OCI-LY1 (cell line): ENCODE results near the gene EHF.

Experiments
- H2AFZ ChIP-seq: fragments of 200-600 bp; sonication (generic), shearing (Covaris generic); 2 replicates; pipeline ENCODE4 v1.6.0; 2014; ENCODE audit warnings: antibody characterized with exemption, mild to moderate bottlenecking, low read length
- H3F3A ChIP-seq: fragments of 200-600 bp; sonication (generic), shearing (Covaris generic); 2 replicates; pipeline ENCODE4 v1.6.0; 2014; ENCODE audit warnings: mild to moderate bottlenecking, antibody characterized with exemption, low read length, moderate library complexity; ENCODE audit not compliant: insufficient read depth
- H3K27ac ChIP-seq: fragments of 200-600 bp; sonication (generic); 2 replicates; pipeline ENCODE4 v1.5.1; 2014; ENCODE audit warnings: low read length, mixed run types, mild to moderate bottlenecking, low read depth; ENCODE audit not compliant: poor library complexity, severe bottlenecking
- H3K27me3 ChIP-seq: fragments of 200-600 bp; sonication (generic); 2 replicates; pipeline ENCODE4 v1.6.0; 2014; ENCODE audit warnings: antibody characterized with exemption, mild to moderate bottlenecking, low read length, moderate library complexity; ENCODE audit not compliant: insufficient read depth
- H3K36me3 ChIP-seq: fragments of 200-600 bp; sonication (generic); 2 replicates; pipeline ENCODE4 v1.6.1; 2014; ENCODE audit warnings: mild to moderate bottlenecking, antibody characterized with exemption, low read length, moderate library complexity, mixed read lengths; ENCODE audit not compliant: insufficient read depth
- H3K4me1 ChIP-seq: fragments of 200-600 bp; sonication (generic); 2 replicates; pipeline ENCODE4 v1.5.1; 2014; ENCODE audit warnings: mild to moderate bottlenecking, low read length, moderate library complexity; ENCODE audit not compliant: insufficient read depth, severe bottlenecking
- H3K4me2 ChIP-seq: fragments of 200-600 bp; sonication (generic), shearing (Covaris generic); 2 replicates; pipeline ENCODE4 v1.6.1; 2014; ENCODE audit warnings: low read length
- H3K4me3 ChIP-seq: fragments of 200-600 bp; sonication (generic); 2 replicates; pipeline ENCODE4 v1.5.1; 2014; ENCODE audit warnings: low read length, low read depth, mild to moderate bottlenecking, mixed read lengths; ENCODE audit not compliant: poor library complexity, severe bottlenecking
- H3K79me2 ChIP-seq: fragments of 200-600 bp; shearing (Covaris generic); 2 replicates; pipeline ENCODE4 v1.6.1; 2016; ENCODE audit warnings: mixed run types, low read length, mixed read lengths; ENCODE audit not compliant: insufficient read depth
- H3K9ac ChIP-seq: fragments of 200-600 bp; sonication (generic), shearing (Covaris generic); 2 replicates; pipeline ENCODE4 v1.6.1; 2014; ENCODE audit warnings: mild to moderate bottlenecking, low read length, mixed read lengths
- H3K9me2 ChIP-seq: fragments of 200-600 bp; sonication (generic), shearing (Covaris generic); 2 replicates; pipeline ENCODE4 v1.6.1; 2014; ENCODE audit warnings: low read depth, mild to moderate bottlenecking, low read length, mixed read lengths
- H3K9me3 ChIP-seq: fragments of 200-600 bp; shearing (Covaris generic); 2 replicates; pipeline ENCODE4 v1.6.1; 2014; ENCODE audit warnings: low read length, mixed read lengths
- H4K20me1 ChIP-seq: fragments of 200-600 bp; sonication (generic), shearing (Covaris generic); 2 replicates; pipeline ENCODE4 v1.6.0; 2016; ENCODE audit warnings: mild to moderate bottlenecking, low read length; ENCODE audit not compliant: insufficient read depth
- CTCF ChIP-seq: fragments of 200-600 bp; sonication (generic), shearing (Covaris generic); IDR thresholded peaks from 2 replicates; pipeline ENCODE4 v1.5.1; 2017; ENCODE audit warnings: mild to moderate bottlenecking, antibody characterized with exemption, low read length, moderate library complexity, mixed read lengths
- EZH2 ChIP-seq: fragments of 200-600 bp; sonication (generic), shearing (Covaris generic); IDR thresholded peaks from 2 replicates; pipeline ENCODE4 v1.8.0; 2017; ENCODE audit warnings: borderline replicate concordance, mixed run types, mild to moderate bottlenecking, antibody characterized with exemption, low read length, moderate library complexity, mixed read lengths

EHF gene

GRCh38 chr11:34613552-34614056 lies 7.3 kb upstream of the EHF start:
- no peaks in the 10 kb centered on the region for H3K9me3 ChIP-seq
- no peaks in the 10 kb centered on the region for H3K27me3 ChIP-seq
- H4K20me1 ChIP-seq = no peaks in the 10 kb centered on the region
- no peaks in the 10 kb centered on the region for H3K9me2 ChIP-seq
- H3K79me2 ChIP-seq = no peaks in the 10 kb centered on the region
- no peaks in the 10 kb centered on the region for H3F3A ChIP-seq
- no peaks in the 10 kb centered on the region for H3K4me1 ChIP-seq
- no peak overlapping the region for H3K27ac ChIP-seq
- H3K36me3 ChIP-seq = no peaks in the 10 kb centered on the region
- no peak for TF ChIP-seq CTCF
- no peak for TF ChIP-seq EZH2
- no peak overlapping the region for H3K4me2 ChIP-seq
- H3K9ac ChIP-seq = no peak overlapping the region
- no peak overlapping the region for H2AFZ ChIP-seq
- H3K4me3 ChIP-seq = no peak overlapping the region

GRCh38 chr11:34614344-34615104 lies 6.4 kb upstream of the EHF start:
- Histone ChIP-seq H3K79me2 (no peaks in the 10 kb centered on the region), H3K4me1 (no peaks in the 10 kb centered on the region), H4K20me1 (no peaks in the 10 kb centered on the region), H3K36me3 (no peaks in the 10 kb centered on the region), H3K9me3 (no peaks in the 10 kb centered on the region), H2AFZ (no peak overlapping the region), H3F3A (no peaks in the 10 kb centered on the region), H3K27me3 (no peaks in the 10 kb centered on the region), H3K9ac (no peak overlapping the region), H3K4me3 (no peak overlapping the region), H3K27ac (no peak overlapping the region), H3K4me2 (no peak overlapping the region), H3K9me2 (no peaks in the 10 kb centered on the region)
- TF ChIP-seq EZH2 (no peak), CTCF (no peak)

GRCh38 chr11:34616086-34616485 lies 4.8 kb upstream of the EHF start:
- H4K20me1 ChIP-seq = no peaks in the 10 kb centered on the region
- no peaks in the 10 kb centered on the region for H3K27me3 ChIP-seq
- no peak overlapping the region for H3K9ac ChIP-seq
- TF ChIP-seq EZH2 = no peak
- H3K4me3 ChIP-seq = no peak overlapping the region
- H3K79me2 ChIP-seq = no peaks in the 10 kb centered on the region
- no peaks in the 10 kb centered on the region for H3K9me3 ChIP-seq
- H3K36me3 ChIP-seq = no peaks in the 10 kb centered on the region
- H3K4me2 ChIP-seq = no peak overlapping the region
- no peaks in the 10 kb centered on the region for H3K9me2 ChIP-seq
- H2AFZ ChIP-seq = no peak overlapping the region
- H3K27ac ChIP-seq = no peak overlapping the region
- H3K4me1 ChIP-seq = no peaks in the 10 kb centered on the region
- H3F3A ChIP-seq = no peaks in the 10 kb centered on the region
